GM12891 (cell line): ENCODE data around the gene FXYD2.
"Not testable (repeated sequence)": the region's sequence is repeated elsewhere in the genome, so short reads cannot be mapped to it uniquely, and the experiment has no call there.

ENCODE experiments used
- PAX5 ChIP-seq: IDR thresholded peaks from 2 replicates; pipeline ENCODE4 v1.6.1; 2011; ENCODE audit warnings: low read length, moderate library complexity, mild to moderate bottlenecking; ENCODE audit not compliant: insufficient read depth, severe bottlenecking
- POLR2A ChIP-seq: IDR thresholded peaks from 2 replicates; pipeline ENCODE4 v1.6.1; 2011; ENCODE audit warnings: low read depth, low read length, control low read depth
- POLR2AphosphoS5 ChIP-seq: IDR thresholded peaks from 2 replicates; pipeline ENCODE4 v1.6.1; 2011; ENCODE audit warnings: low read depth, low read length, control low read depth
- POU2F2 ChIP-seq: IDR thresholded peaks from 2 replicates; pipeline ENCODE4 v1.6.1; 2011; ENCODE audit warnings: low read depth, mild to moderate bottlenecking, control low read depth, low read length, moderate library complexity
- SPI1 ChIP-seq: IDR thresholded peaks from 2 replicates; pipeline ENCODE4 v1.6.1; 2011; ENCODE audit warnings: low read depth, low read length, control low read depth
- TAF1 ChIP-seq: IDR thresholded peaks from 2 replicates; pipeline ENCODE4 v1.6.1; 2011; ENCODE audit warnings: low read depth, low read length, control low read depth

DNA sequence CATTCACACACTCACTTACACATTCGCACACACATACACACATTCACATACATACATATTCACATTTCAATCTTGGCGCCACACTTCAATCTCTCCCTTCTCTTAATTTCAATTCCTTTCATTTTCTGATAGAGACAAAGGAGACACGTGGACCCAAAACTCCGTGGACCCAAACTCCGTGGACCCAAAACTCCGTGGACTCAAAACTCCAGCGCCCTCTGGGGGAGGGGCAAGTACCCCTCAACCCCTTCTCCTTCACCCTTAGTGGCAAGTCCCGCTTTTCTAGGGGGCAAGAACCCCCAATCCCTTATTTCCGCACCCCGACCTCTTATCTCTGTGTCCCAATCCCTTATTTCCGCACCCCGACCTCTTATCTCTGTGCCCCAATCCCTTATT, 14.5 kb downstream of the FXYD2 start:
- not testable (repeated sequence) for TF ChIP-seq POLR2A, SPI1, POLR2AphosphoS5, POU2F2, TAF1, PAX5
